Activated CD8-positive, alpha-beta T cell treated with anti-CD3 and anti-CD28 coated beads for 36 hours (primary cell): ENCODE results near the gene ZNF503. TPM values are rescaled to one million over a fixed set of nuclear protein-coding genes. Genes with fewer than 3 reads are reported as not detected.

Experiments
- ATAC-seq: fragments of 200-7000 bp; cut with Tn5 transposase; one replicate; pipeline ENCODE4 v1.10.0; 2021; ENCODE audit warnings: mild to moderate bottlenecking, moderate library complexity
- CTCF ChIA-PET: fragments of 350-600 bp; sonication (Branson Sonifier 250); formaldehyde crosslinking; loops from one replicate; lab custom pipeline; 2021; ENCODE audit warnings: antibody characterized with exemption; lab: Charles Lee
- POLR2A ChIA-PET: fragments of 350-600 bp; sonication (Branson Sonifier 250); formaldehyde crosslinking; loops from one replicate; lab custom pipeline; 2021; ENCODE audit warnings: antibody characterized with exemption; lab: Charles Lee
- DNase-seq: peaks from one replicate; pipeline ENCODE4 v3.0.0-alpha.2; 2020
- H3K27ac Mint-ChIP-seq: one replicate; pipeline ENCODE4 v1.8.0; 2021; ENCODE audit warnings: mild to moderate bottlenecking, mixed read lengths
- H3K27me3 Mint-ChIP-seq: one replicate; pipeline ENCODE4 v1.8.0; 2021; ENCODE audit warnings: mixed read lengths
- H3K36me3 Mint-ChIP-seq: one replicate; pipeline ENCODE4 v1.8.0; 2021; ENCODE audit warnings: low read depth, mixed read lengths
- H3K4me1 Mint-ChIP-seq: one replicate; pipeline ENCODE4 v1.8.0; 2021; ENCODE audit warnings: low read depth, mixed read lengths
- H3K4me3 Mint-ChIP-seq: one replicate; pipeline ENCODE4 v1.8.0; 2021; ENCODE audit warnings: mild to moderate bottlenecking, moderate library complexity, mixed read lengths
- H3K9me3 Mint-ChIP-seq: one replicate; pipeline ENCODE4 v1.8.0; 2021; ENCODE audit warnings: mixed read lengths
- intact Hi-C: fragments of 100-400 bp; cut with micrococcal nuclease; formaldehyde crosslinking; loops from one replicate; pipeline ENCODE4 v1.10.0; 2022
- total RNA-seq, 2 experiments: library from RNA; stranded (reverse); gene quantifications; one replicate each; pipeline ENCODE4 v1.2.3, GENCODE V29; 2021
- TF ChIP-seq, protein P1 (sequence below): fragments of 200-600 bp; IDR thresholded peaks from one replicate; pipeline ENCODE4 v1.8.0; 2022; ENCODE audit warnings: antibody characterized with exemption, mild to moderate bottlenecking

The ZNF503 gene
- total RNA-seq, 2 experiments from 2014 or later, result 0.25 to 0.31 TPM

DNA sequence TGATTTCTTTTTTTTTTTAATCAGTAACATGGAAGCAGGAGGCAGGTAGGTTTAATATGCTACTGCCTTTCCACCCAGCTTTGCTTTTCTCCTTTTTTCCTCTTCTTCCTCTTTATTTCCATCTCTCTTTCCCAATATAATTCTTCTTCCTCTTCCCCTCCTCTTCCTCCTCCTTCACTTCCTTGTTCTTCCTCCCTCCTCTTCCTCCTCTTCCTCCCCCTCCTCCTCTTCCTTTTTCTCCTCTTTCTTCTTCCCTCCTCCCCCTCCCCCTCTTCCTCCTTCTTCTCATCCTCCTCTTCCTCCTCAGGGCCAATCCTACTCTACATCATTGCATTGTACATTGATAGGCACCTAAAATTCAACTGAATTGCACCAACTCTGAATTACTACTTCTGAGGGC is 11.4 kb downstream of the ZNF503 start:
- Mint-ChIP-seq H3K27ac (no peak overlapping the region), H3K27me3 (peaks cover 47% of the 10 kb centered on the region), H3K9me3 (no peaks in the 10 kb centered on the region), H3K36me3 (no peaks in the 10 kb centered on the region), H3K4me3 (no peak overlapping the region), H3K4me1 (peaks cover 3% of the 10 kb centered on the region)
- ChIA-PET POLR2A (no interaction called here), CTCF (no interaction called here)
- DNase-seq, result no peak
- TF ChIP-seq, protein P1, sequence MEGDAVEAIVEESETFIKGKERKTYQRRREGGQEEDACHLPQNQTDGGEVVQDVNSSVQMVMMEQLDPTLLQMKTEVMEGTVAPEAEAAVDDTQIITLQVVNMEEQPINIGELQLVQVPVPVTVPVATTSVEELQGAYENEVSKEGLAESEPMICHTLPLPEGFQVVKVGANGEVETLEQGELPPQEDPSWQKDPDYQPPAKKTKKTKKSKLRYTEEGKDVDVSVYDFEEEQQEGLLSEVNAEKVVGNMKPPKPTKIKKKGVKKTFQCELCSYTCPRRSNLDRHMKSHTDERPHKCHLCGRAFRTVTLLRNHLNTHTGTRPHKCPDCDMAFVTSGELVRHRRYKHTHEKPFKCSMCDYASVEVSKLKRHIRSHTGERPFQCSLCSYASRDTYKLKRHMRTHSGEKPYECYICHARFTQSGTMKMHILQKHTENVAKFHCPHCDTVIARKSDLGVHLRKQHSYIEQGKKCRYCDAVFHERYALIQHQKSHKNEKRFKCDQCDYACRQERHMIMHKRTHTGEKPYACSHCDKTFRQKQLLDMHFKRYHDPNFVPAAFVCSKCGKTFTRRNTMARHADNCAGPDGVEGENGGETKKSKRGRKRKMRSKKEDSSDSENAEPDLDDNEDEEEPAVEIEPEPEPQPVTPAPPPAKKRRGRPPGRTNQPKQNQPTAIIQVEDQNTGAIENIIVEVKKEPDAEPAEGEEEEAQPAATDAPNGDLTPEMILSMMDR, result no peak
- ATAC-seq, result no peak
- intact Hi-C loops, result no loop called here

- Mint-ChIP-seq H3K4me3 (no peak overlapping the region), H3K4me1 (no peaks in the 10 kb centered on the region), H3K9me3 (no peaks in the 10 kb centered on the region), H3K36me3 (no peaks in the 10 kb centered on the region), H3K27me3 (peaks cover 34% of the 10 kb centered on the region), H3K27ac (no peak overlapping the region)
- CTCF ChIA-PET, result no interaction called here
- intact Hi-C loops, result no loop called here
- TF ChIP-seq, protein P1, result no peak
- POLR2A ChIA-PET, result no interaction called here
- ATAC-seq (no peak), DNase-seq (no peak)
These were observed 13.5 kb downstream of the ZNF503 start for GRCh38 chr10:75388082-75388481.

DNA sequence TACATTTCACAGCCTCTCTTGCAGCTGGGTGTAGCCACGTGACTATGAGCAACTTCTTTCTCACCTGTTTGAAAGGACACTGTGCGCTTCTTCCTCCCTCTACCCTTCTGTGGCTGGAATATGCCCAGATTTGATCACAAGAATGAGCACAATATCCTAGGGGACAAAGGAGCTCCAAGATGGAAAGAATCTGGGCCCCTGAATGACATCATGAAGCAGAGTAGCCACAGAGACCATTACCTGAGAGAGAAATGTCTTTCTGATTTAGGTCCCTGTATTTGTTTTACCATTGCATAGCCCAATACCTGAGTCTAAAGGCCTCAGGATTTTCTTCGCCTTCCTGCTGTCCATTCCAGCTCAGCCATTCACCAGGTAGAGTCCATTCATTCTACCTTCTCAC is 15.4 kb downstream of the ZNF503 start:
- Mint-ChIP-seq H3K36me3 (no peaks in the 10 kb centered on the region), H3K4me1 (no peaks in the 10 kb centered on the region), H3K9me3 (no peaks in the 10 kb centered on the region), H3K4me3 (no peak overlapping the region), H3K27me3 (peaks cover 20% of the 10 kb centered on the region), H3K27ac (no peak overlapping the region)
- POLR2A ChIA-PET, result no interaction called here
- ATAC-seq (no peak), DNase-seq (no peak)
- TF ChIP-seq, protein P1, result no peak
- CTCF ChIA-PET, result interaction anchor here (1.7 kb wide), 1 partner anchor 9 kb away, joined by 6 read pairs; no protein-coding TSS in a partner anchor
- intact Hi-C loops, result no loop called here

GRCh38 chr10:75379817-75380216 is 21.7 kb downstream of the ZNF503 start:
- Mint-ChIP-seq H3K27me3 (peaks cover 5% of the 10 kb centered on the region), H3K4me3 (no peak overlapping the region), H3K36me3 (no peaks in the 10 kb centered on the region), H3K4me1 (no peaks in the 10 kb centered on the region), H3K27ac (no peak overlapping the region), H3K9me3 (no peaks in the 10 kb centered on the region)
- intact Hi-C loops, result no loop called here
- DNase-seq (no peak), ATAC-seq (no peak)
- TF ChIP-seq, protein P1, result no peak
- CTCF ChIA-PET, result no interaction called here
- POLR2A ChIA-PET, result no interaction called here

DNA sequence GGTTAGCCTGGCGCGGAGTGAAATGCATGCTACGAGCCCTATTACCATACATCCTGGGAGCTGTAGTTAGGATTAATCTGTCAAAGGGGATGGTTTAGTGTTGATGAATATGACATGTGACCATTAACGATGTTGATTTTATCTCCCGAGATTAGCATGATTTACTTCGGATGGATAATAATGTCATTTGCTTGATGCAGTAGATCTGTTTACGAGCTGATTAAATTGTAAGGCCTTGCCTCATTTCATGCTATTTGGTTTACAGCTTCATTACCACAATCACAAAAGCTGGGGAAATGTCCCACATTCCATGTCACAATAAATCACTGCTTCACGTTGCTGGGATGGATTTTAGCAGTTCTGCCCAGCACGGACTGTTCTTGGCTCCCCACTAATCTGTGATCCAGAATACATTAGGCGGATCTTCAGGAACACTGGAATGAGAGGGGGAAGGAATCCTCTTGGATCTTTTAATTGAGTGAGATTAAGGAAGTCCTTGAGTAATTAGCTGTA is 22.3 kb downstream of the ZNF503 start:
- DNase-seq (no peak), ATAC-seq (no peak)
- peaks cover 3% of the 10 kb centered on the region for H3K27me3 Mint-ChIP-seq
- TF ChIP-seq, protein P1, result no peak
- intact Hi-C loops, result no loop called here
- ChIA-PET CTCF (no interaction called here), POLR2A (no interaction called here)
- H3K4me3 Mint-ChIP-seq, result no peak overlapping the region
- no peak overlapping the region for H3K27ac Mint-ChIP-seq
- no peaks in the 10 kb centered on the region for H3K36me3 Mint-ChIP-seq
- H3K9me3 Mint-ChIP-seq, result no peaks in the 10 kb centered on the region
- no peaks in the 10 kb centered on the region for H3K4me1 Mint-ChIP-seq
